ENCODE data around the gene C1QA.
A peak's percentile ranks its signal among the peaks of the same experiment; 100 is the strongest.
"Not testable (repeated sequence)": the region's sequence is repeated elsewhere in the genome, so short reads cannot be mapped to it uniquely, and the experiment has no call there.

C1QA gene

DNA sequence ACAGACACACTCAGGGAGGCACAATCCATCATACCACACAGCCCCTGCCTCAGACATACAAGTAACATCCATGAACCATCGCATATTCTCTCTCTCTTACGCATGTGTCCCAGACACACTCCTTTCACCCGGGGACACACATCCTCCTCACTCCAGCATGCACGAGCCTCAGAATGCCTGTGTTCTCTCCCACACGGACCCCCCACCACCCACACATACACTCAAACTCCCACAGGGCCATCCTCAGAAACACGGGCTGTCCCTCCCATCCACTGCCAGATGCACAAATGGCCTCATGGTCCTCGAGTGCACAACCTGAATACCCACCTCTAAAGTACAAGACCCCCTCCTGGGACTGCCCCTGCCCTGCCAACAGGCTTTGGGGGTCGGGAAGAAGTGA is 4.8 kb downstream of the C1QA start:
- no peak for DNase-seq (ENCODE audit: low read depth)

DNA sequence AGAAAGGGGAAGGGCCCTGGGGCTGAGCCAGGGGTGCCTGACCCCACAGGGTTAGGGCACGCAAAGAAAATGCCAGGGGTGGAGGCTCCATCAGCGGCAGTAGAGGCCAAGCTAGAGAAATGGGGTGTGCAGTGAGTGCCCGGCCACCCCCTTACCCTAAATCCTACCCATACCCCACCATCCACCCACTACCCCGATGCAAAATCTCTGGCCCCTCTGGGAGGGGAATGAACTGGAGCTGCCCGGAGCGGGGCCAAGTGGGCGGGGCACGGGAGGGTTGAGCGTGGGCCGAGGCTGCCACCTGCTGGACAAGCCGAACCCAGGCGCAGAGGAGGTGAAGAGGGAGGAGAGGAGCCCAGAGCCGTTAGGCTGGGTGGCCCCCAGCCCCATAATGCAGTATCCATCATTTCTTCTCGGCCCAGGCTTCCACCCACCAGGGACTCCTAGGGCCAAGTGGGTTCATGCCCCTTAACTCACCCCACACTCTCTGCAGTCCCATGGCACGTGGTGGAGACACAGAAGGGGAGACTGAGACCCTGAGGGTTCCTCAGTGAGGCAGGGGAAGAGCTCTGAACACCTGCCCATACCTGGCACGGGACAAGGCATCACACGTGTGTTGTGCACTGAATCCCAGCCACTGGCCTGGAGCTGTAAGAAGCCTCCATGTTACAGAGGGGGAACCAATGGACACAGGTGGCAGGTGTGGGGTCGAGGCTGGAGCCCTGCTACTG is 5.6 kb downstream of the C1QA start:
- peak; percentile 50 for DNase-seq (ENCODE audit: low read depth)

DNA sequence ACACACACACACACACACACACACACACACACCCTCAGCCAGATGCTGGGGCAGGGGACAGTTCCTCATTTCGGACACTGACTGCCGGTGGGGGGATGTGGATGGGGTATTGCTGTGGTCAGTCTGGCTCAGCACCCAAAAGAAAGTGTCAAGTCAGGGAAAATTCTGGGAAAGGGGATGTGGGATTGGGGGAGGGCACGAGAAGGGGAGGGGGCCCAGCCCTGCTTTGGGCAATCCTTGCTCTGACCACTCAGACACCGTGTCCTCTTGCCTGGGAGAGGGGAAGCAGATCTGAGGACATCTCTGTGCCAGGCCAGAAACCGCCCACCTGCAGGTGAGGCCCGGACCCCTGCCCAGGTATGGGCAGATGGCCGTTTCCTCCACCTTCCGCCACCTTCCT is 7.0 kb downstream of the C1QA start, which contains the start of gene C1QC:
Gene C1QC (plus strand): TSS at position 253 of the 400 bp plus-strand sequence. CDS start 391 bp downstream, outside the sequence.
- DNase-seq (ENCODE audit: low read depth): no peak

DNA sequence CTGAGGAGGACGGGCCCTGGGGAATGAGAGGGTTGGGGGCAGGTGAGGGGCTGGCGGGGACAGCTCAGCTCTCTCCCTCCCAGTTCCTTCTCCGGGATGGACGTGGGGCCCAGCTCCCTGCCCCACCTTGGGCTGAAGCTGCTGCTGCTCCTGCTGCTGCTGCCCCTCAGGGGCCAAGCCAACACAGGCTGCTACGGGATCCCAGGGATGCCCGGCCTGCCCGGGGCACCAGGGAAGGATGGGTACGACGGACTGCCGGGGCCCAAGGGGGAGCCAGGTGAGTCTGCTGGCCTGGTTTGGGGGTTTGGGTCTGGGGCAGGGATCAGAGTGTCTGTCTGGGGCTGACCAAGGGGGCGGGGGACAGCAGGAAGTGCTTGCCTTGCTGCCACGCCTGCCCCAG is 7.5 kb downstream of the C1QA start:
- DNase-seq (ENCODE audit: low read depth): no peak

DNA sequence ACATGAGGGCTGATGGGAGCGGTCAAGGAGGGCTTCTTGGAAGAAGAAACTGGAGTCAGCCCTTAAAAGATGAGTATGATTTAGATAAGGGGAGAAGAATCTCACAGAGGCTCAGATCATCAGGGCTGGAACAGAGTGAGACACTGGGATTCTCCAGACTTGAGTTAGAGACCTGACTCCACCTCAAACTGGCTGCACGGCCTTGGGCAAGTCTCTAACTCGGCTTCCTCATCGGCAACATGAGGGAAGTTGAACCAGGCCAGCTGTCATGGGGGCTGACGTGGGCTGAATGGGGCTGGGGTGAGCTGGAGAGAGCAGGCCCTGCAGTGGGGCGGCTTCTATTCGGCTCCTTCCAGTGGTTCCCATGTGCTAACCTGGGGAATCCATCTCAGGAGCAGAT is 9.5 kb downstream of the C1QA start:
- DNase-seq (ENCODE audit: low read depth): no peak

DNA sequence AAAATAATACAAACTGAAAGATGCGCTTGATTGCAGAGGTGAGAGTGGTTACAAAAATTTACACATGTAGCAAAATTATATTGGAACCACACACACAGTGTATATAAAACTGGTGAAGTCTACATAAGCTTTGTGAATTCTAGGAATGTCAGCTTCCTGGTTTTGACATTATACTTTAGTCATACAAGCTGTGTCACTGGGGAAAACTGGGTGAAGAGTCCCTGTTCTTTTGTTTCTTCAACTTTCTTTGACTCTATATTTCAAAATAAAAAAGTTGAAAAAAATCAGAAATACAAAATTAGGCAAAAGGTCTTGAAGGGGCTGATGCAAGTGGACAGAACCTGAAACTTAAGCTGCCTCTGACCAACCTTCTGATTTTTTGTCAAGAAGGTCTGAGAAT is 10.0 kb downstream of the C1QA start:
- DNase-seq (ENCODE audit: low read depth): no peak

DNA sequence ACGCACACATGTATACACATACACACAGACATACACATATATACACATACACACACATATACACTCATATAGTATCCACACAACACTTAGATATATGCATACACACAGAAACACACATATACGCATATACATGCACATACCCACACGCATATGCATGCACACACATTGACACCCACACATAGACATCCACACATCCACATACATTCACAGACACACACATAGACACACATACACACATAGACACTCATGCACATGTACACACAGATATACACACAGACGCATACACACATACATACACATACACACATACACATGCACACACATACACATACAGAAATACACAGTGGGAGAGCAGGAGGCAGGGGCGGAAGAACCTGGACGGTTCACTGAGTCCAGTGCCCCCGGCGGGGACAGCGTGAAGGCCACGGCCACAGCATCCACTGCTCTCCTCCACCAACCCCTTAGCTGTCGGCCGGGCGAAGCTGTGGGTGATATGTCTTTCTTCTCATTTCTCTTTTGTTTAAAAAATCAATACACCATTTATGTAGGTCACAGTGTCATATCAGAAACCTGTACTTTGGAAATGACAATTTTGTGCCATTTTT is 13.8 kb downstream of the C1QA start:
- DNase-seq (ENCODE audit: low read depth): no peak

DNA sequence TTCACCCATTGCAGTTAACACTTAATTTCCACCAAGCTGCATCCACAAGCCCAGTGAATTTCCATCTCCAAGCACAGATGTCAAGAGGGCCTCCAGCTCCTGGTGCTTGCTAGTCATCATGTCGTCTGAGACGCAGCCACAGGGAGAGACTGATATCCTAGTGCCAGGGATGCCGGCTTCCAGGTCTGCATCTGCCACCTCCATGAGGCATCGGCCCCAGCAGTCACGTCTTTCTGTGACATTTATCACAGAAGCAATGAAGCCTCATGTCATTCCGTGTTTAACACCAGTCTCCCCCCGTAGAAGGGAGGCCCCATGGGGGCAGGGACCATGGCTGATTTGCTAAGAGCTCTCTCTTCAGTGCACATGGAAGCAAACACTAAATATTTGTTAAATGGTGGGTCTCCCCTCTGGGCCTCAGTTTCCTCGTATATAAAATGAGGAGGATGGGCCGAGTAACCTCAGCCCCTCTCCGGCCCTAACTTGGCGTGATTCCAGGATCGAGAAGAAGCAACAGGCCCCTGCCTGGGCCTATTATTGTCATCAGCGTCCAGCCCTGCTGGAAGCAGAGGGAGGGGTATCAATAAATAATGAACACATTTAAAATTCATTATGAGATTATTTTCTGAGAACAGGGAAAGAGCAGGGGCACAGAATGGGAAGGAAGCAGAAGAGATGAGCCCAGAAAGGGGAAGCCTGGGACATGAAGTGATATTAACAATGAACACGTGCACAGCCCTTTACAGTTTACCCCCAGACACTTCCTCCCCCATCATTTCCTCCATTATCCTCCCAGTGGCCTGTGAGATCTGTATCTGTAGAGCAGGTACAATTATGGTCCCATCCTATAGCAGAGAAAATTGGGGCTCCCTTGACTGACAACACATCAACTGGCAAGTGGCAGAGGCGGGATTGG is 15.8 kb downstream of the C1QA start:
- no peak for DNase-seq (ENCODE audit: low read depth)

DNA sequence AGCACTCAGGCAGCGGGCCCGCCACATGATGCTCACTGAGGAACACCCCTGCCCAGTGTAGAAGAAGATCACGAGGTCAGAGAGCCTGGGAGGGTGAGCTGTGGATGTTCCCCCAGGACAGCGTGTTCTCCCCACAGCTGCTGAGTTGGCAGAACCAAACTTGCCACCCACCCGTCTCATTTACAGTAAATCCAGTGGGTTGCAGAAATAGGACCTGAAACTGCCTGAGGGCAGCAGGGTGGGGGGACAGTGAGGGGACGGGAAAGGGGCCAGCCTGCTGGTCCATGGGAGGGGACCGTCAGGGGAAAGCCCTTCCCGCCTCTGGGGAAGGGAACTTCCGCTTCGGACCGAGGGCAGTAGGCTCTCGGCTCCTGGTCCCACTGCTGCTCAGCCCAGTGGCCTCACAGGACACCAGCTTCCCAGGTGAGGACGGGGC is 16.5 kb downstream of the C1QA start, which contains the start of gene C1QB:
Gene C1QB (plus strand): TSS at position 356 of the 436 bp plus-strand sequence. CDS start 6,227 bp downstream, outside the sequence.
- no peak for DNase-seq (ENCODE audit: low read depth)

DNA sequence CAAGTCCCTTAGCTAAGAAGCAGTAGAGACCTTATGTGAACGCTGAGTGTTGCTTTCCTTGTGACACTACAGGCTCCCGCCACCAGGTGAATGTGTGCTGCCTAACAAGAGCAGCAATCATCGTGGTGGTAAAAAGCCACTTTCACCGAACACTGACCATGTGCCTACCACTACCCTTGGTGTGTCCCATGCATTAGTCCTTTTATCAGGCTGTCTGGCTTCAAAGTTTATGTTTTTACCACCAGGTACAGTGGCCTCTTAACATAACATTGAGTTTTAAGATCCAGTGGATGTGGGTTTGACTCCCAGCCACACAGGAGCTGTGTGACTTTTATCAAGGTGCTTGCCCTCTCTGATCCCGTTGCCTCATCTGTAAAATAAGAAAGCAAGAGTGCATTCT is 18.3 kb downstream of the C1QA start:
- no peak for DNase-seq (ENCODE audit: low read depth)

DNA sequence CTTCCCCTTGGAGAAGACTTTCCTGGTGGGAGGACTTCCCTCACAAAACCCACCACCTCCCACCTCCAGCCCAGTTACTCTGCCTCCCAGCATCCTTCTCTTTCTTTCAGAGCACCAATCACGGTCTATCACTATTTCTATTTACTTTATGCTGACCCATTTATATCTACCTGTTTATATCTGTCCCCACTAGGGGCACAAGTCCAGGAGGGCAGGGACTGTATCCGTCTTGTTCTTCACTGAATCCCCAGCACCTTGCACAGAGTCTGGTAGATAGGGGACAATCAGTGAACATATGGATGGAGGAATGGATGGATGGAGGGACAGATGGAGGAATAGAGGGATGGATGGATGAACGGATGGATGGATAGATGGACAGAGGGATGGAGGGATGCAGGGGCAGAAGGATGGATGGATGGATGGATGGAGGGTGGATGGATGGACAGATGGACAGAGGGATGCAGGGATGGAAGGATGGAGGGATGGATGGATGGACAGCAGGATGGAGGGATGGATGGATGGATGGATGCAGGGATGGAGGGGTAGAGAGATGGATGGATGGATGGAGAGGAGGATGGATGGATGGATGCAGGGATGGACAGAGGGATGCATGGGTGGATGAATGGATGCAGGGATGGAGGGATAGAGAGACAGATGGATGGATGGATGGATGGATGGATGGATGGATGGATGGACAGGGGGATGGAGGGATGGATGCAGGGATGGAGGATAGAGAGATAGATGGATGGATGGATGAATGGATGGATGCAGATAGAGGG is 22.1 kb downstream of the C1QA start:
- no peak for DNase-seq (ENCODE audit: low read depth)

DNA sequence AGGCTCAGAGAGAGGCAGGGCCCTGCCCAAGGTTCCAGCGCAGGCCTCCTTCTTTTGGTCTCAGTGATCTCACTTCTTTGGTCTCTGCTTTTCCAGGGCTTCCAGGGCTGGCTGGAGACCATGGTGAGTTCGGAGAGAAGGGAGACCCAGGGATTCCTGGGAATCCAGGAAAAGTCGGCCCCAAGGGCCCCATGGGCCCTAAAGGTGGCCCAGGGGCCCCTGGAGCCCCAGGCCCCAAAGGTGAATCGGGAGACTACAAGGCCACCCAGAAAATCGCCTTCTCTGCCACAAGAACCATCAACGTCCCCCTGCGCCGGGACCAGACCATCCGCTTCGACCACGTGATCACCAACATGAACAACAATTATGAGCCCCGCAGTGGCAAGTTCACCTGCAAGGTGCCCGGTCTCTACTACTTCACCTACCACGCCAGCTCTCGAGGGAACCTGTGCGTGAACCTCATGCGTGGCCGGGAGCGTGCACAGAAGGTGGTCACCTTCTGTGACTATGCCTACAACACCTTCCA is 24.4 kb downstream of the C1QA start:
- DNase-seq (ENCODE audit: low read depth): no peak

DNA sequence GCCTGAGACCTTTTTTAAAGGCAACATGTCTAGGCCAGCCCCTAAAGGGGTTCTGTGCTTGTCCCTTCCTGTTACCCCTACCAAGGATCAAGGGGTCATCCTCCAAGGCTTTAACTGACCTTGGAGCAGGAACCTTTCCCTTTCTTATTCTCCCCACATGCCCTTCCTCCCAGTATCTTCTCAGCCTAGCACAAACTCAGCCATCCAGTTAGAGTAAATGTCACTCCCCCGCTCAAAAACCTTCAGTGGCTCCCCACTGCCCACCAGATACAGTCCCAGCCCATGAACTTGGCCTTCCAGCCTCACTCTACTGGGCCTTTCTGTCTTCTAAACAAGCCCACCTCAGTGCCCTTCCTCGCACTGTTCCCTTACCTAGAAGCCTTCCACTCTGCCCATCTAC is 25.5 kb downstream of the C1QA start:
- DNase-seq (ENCODE audit: low read depth): no peak

DNA sequence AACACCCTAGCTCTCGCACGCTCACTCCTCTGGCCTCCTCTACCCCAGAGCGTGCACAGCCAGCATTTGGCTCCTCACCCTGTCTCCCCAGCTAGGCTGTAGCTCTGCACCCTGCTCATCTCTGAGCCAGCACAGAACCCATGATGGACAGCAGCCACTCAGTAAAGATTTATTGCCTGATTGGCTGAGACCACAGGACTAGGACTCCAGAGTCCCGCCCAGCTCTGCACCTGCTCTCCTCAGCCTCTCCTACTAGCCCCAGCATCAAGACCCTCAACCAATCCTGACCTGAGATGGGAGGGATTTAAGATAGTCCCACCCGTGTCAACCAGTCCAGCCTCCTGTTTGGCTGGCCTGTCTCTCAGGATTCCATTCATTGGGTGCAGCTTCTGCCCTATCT is 25.9 kb downstream of the C1QA start:
- no peak for DNase-seq (ENCODE audit: low read depth)

DNA sequence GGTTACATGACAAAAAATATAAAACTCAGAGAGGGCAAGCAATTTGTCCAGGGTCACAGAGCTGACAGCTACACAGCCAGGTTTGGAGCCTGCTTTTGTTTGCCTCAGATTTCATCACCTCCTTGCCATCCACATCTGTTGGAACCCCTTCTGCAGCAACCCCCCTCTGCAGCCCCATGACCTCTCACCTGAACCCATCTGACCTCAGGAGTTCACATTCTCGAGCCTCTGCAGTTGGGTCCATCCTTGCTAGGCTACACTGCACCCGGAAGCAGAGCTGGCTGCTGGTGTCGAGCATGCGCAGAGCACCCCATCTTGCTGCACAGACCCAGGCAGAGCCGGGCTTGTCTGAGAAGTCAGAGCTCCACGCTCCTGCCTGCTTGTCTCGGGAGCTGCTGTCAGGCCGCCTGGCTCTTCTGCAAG is 26.6 kb downstream of the C1QA start:
- DNase-seq (ENCODE audit: low read depth): no peak

DNA sequence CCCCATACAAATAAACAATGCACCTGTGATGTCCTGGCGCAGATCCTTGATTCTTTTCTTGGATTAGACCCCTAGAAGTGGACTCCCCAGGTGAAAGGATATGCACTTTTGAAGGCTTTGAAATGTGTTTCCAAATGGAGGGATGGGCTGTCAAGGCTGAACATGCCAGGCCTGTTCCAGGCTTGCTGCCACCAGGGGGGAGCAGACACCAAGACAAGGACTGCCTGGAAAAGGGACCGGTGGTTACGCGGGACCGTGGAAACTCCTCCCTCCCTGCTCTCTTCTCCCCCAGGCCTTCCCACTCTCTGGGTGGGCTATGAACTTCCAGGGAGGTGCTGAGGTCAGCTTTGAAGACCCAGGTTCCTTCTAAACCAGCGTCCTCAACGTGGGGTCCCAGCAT is 29.3 kb downstream of the C1QA start:
- no peak for DNase-seq (ENCODE audit: low read depth)

DNA sequence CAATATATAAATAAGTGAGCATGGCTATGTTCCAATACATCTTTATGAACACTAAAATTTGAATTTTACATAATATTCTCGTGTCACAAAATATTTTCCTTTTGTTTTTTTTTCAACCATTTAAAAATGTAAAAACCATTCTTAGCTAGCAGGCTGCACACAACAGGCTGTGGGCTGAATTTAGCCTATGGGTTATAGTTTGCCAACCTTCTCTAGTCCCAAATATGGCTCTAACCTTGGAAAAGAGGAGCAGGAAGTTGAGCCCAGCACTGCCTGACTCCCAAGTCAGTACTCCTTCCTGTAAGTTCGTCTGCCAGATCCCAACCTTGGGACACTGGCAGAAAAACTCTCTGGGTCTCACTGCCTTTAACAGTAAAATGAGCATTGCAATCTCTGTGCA is 30.0 kb downstream of the C1QA start:
- DNase-seq (ENCODE audit: low read depth): no peak

DNA sequence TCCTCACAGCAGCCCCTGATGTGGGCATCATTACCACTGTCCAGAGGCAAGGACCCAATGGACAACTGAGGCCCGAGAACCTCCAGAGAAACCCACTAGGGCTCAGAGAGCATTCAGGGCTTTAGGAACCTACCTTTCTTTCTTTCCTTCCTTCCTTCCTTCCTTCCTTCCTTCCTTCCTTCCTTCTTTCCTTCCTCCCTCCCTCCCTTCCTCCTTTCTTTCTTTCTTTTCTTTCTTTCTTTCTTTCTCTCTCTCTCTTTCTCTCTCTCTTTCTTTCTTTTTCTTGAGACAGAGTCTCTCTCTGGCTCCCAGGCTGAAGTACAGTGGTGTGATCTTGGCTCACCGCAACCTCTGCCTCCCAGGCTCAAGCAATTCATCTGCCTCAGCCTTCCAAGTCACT is 32.4 kb downstream of the C1QA start:
- DNase-seq (ENCODE audit: low read depth): not testable (repeated sequence)

DNA sequence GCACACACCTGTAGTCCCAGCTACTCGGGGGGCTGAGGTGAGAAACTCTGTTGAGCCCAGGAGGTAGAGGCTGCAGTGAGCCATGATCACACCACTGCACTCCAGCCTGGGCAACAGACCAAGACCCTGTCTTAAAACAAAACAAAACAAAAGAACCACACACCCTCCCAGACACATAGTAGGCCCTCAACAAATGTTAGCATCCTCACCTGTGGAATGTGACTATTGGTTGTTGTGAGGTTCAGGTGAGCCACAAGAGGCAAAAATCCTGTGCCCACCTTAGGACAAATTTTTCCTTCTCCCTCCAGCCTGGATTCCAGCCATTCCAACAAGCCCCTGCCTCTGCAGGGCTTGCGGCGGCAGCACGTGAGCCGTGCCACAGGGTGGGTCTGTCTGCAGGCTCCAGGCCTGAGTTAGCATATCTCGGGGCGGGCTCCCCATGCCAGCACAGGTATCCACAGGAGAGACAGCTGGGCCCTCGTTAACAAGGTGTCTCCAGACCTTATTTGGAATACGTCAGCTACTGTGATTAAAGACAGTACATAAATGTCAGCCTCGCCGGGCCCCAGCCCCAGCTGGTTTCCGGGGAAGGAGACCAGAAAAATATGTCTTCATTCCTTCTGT is 34.0 kb downstream of the C1QA start:
- no peak for DNase-seq (ENCODE audit: low read depth)

DNA sequence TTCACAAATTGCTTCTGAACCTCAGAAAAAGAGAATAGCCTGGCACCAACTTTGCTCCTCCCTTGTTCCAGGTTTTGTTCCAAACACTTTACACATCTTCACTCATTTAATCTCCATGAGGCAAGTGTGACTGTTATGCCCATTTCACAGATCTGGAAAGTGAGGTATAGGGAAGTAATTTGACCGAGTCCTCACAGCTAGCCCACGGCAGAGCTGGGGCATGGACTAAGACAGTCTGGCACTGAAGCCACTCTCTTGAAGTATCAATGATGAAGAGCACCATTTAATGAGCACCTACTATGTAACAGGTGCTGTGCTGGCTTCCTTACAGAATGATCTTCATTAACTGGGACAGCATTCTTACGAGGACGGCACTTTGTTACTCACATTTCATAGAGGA is 35.6 kb downstream of the C1QA start:
- no peak for DNase-seq (ENCODE audit: low read depth)
